CD4-positive, alpha-beta T cell (primary cell): Measurements from ENCODE around the gene PPP6R2. TPM values are rescaled to one million over a fixed set of nuclear protein-coding genes. Genes with fewer than 3 reads are reported as not detected.

ENCODE experiments used
- ATAC-seq: fragments of 200-7000 bp; cut with Tn5 transposase; one replicate; pipeline ENCODE4 v1.10.0; 2022; ENCODE audit warnings: mild to moderate bottlenecking; ENCODE audit not compliant: poor library complexity
- CTCF ChIA-PET: fragments of 350-600 bp; sonication (Branson Sonifier 250); formaldehyde crosslinking; loops from one replicate; lab custom pipeline; 2021; ENCODE audit warnings: antibody characterized with exemption, inconsistent platforms; lab: Charles Lee
- POLR2A ChIA-PET: fragments of 350-600 bp; sonication (Branson Sonifier 250); formaldehyde crosslinking; loops from one replicate; lab custom pipeline; 2021; ENCODE audit warnings: antibody characterized with exemption, inconsistent platforms; lab: Charles Lee
- DNase-seq, 14 experiments: peaks; one replicate each; pipeline ENCODE4 v3.0.0-alpha.2; 2013 to 2020; ENCODE audit warnings: mixed read lengths in 2 of 14
- H3K27ac ChIP-seq, 2 donors: one replicate each; pipeline versions ENCODE4 v1.5.1 to v1.7.0; 2013; ENCODE audit warnings: low read length in 2 of 2, low read depth in 1 of 2, mild to moderate bottlenecking in 1 of 2
- H3K27me3 ChIP-seq, 2 experiments: 1 replicate in 1 of 2; 2 replicates in 1 of 2; pipeline versions ENCODE4 v1.6.1 to v1.7.0; 2013; ENCODE audit warnings: low read length in 2 of 2, control low read depth in 1 of 2, mild to moderate bottlenecking in 1 of 2, moderate library complexity in 1 of 2; ENCODE audit not compliant: insufficient read depth in 2 of 2, control insufficient read depth in 1 of 2
- H3K36me3 ChIP-seq: one replicate; pipeline ENCODE4 v1.6.1; 2013; ENCODE audit warnings: low read length, control low read depth; ENCODE audit not compliant: insufficient read depth
- H3K4me1 ChIP-seq: one replicate; pipeline ENCODE4 v1.6.1; 2013; ENCODE audit warnings: low read length, control low read depth; ENCODE audit not compliant: insufficient read depth
- H3K4me3 ChIP-seq: one replicate; pipeline ENCODE4 v1.5.1; 2013; ENCODE audit warnings: mild to moderate bottlenecking, low read length, moderate library complexity
- H3K9me3 ChIP-seq, 2 experiments: 1 replicate in 1 of 2; 2 replicates in 1 of 2; pipeline versions ENCODE4 v1.6.1 to v1.7.0; 2013; ENCODE audit warnings: low read length in 2 of 2, mild to moderate bottlenecking in 2 of 2, control low read depth in 1 of 2, moderate library complexity in 1 of 2; ENCODE audit not compliant: control insufficient read depth in 1 of 2, insufficient read depth in 1 of 2
- H3K27ac Mint-ChIP-seq: one replicate; pipeline ENCODE4 v1.8.0; 2020; ENCODE audit warnings: mixed read lengths
- H3K27me3 Mint-ChIP-seq: one replicate; pipeline ENCODE4 v1.8.0; 2021; ENCODE audit warnings: mixed read lengths
- H3K36me3 Mint-ChIP-seq: one replicate; pipeline ENCODE4 v1.8.0; 2021; ENCODE audit warnings: low read depth, mixed read lengths
- H3K4me1 Mint-ChIP-seq: one replicate; pipeline ENCODE4 v1.8.0; 2021; ENCODE audit warnings: low read depth, mixed read lengths
- H3K4me3 Mint-ChIP-seq: one replicate; pipeline ENCODE4 v1.8.0; 2020; ENCODE audit warnings: mild to moderate bottlenecking, mixed read lengths
- H3K9me3 Mint-ChIP-seq: one replicate; pipeline ENCODE4 v1.8.0; 2020; ENCODE audit warnings: mixed read lengths
- CTCF ChIP-seq: fragments of 200-600 bp; IDR thresholded peaks from one replicate; pipeline ENCODE4 v1.8.0; 2022; ENCODE audit warnings: antibody characterized with exemption, mild to moderate bottlenecking
- intact Hi-C, 2 experiments: fragments of 100-400 bp; cut with DNase I in 1 of 2; cut with micrococcal nuclease in 1 of 2; formaldehyde crosslinking; loops; one replicate each; pipeline versions ENCODE4 v1.15.1 to v1.9.0; 2023 to 2025; cut with DNase I, micrococcal nuclease
- total RNA-seq, 174 experiments: library from RNA in 2 of 174; stranded (reverse) in 2 of 174; gene quantifications; one replicate each; pipeline ENCODE4 v1.2.3 and lab custom pipeline; 2021 to 2026

The PPP6R2 gene
- total RNA-seq, 2 experiments from 2014 or later, result 47.1 to 48.0 TPM

- Mint-ChIP-seq H3K4me3 (no peak overlapping the region), H3K9me3 (no peaks in the 10 kb centered on the region), H3K27ac (no peak overlapping the region), H3K4me1 (no peaks in the 10 kb centered on the region), H3K27me3 (no peaks in the 10 kb centered on the region), H3K36me3 (peaks cover 86% of the 10 kb centered on the region)
- no peak overlapping the region for H3K27ac ChIP-seq
- CTCF ChIA-PET, result no interaction called here
- no peaks in the 10 kb centered on the region for H3K9me3 ChIP-seq
- DNase-seq (no peak), ATAC-seq (no peak)
- H3K27me3 ChIP-seq, result no peaks in the 10 kb centered on the region
- intact Hi-C loops, result no loop called here
- TF ChIP-seq CTCF, result no peak
- POLR2A ChIA-PET, result no interaction called here
- H3K4me1 ChIP-seq, result no peaks in the 10 kb centered on the region
- H3K4me3 ChIP-seq, result no peak overlapping the region
- H3K36me3 ChIP-seq, result peaks cover 72% of the 10 kb centered on the region
Measured at GRCh38 chr22:50416996-50417395, 73.9 kb downstream of the PPP6R2 start.

DNA sequence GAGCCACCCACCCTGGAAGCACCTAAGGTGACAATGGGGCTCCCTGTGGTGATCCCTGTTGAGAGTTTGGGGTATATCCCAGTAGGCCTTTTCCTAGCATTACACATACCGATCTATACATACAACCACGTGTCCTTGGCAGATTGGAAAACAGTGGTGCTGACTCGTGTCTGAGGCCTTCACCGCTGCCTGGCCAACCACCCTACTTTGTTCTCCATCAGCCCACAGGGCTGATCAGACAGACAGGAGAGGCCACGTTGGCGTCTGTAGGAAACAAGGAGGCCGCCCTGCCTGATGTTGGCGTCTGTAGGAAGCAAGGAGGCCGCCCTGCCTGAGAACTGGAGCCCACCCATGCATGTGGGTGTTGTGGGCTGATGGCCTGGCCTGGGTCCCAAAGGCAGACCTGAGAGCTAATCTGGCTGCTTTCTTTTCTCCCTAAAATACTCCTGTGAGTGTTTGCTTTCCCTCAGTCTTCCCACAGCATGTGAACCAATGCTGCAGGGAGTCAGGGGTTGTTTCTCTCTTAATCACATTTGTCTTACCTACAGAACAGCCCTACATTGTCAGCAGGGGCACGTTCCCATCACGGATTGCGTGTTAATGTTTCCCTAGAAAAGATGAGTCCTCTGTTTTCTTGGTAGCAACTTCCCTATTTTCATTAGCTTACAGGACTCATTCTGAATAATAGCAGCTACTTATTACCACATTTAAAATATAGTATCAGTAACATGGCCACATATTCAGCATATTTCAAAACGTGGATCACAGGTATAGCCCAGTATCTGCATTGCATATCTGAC, 74.5 kb downstream of the PPP6R2 start:
- no peaks in the 10 kb centered on the region for H3K4me1 ChIP-seq
- H3K27ac ChIP-seq, result no peak overlapping the region
- intact Hi-C loops, result no loop called here
- ChIA-PET CTCF (no interaction called here), POLR2A (no interaction called here)
- no peaks in the 10 kb centered on the region for H3K9me3 Mint-ChIP-seq
- no peaks in the 10 kb centered on the region for H3K27me3 ChIP-seq
- TF ChIP-seq CTCF, result no peak
- H3K27ac Mint-ChIP-seq, result no peak overlapping the region
- no peak overlapping the region for H3K4me3 ChIP-seq
- ATAC-seq (no peak), DNase-seq (no peak)
- H3K4me1 Mint-ChIP-seq, result no peaks in the 10 kb centered on the region
- no peak overlapping the region for H3K4me3 Mint-ChIP-seq
- H3K27me3 Mint-ChIP-seq, result no peaks in the 10 kb centered on the region
- H3K9me3 ChIP-seq, result no peaks in the 10 kb centered on the region
- H3K36me3 ChIP-seq, result peaks cover 78% of the 10 kb centered on the region
- H3K36me3 Mint-ChIP-seq, result peaks cover 92% of the 10 kb centered on the region

- Histone ChIP-seq H3K9me3 (no peaks in the 10 kb centered on the region), H3K36me3 (peaks cover 87% of the 10 kb centered on the region), H3K4me1 (no peaks in the 10 kb centered on the region), H3K27me3 (no peaks in the 10 kb centered on the region), H3K4me3 (no peak overlapping the region), H3K27ac (no peak overlapping the region)
- Mint-ChIP-seq H3K4me3 (no peak overlapping the region), H3K27me3 (no peaks in the 10 kb centered on the region), H3K36me3 (peaks cover 93% of the 10 kb centered on the region), H3K9me3 (no peaks in the 10 kb centered on the region), H3K27ac (no peak overlapping the region), H3K4me1 (no peaks in the 10 kb centered on the region)
- no peak for TF ChIP-seq CTCF
- CTCF ChIA-PET, result no interaction called here
- intact Hi-C loops, result no loop called here
- POLR2A ChIA-PET, result no interaction called here
- DNase-seq (no peak), ATAC-seq (no peak)
Measured at GRCh38 chr22:50418624-50419023, 75.5 kb downstream of the PPP6R2 start.
